Psoas muscle (tissue), 8 donors: ENCODE measurements around the gene SMC1A. TPM values are rescaled to one million over a fixed set of nuclear protein-coding genes. Genes with fewer than 3 reads are reported as not detected.

Experiments used
- ATAC-seq, 4 donors: fragments of 200-7000 bp; cut with Tn5 transposase; one replicate each; pipeline ENCODE4 v1.9.1; 2020; ENCODE audit warnings: moderate library complexity in 3 of 4, mild to moderate bottlenecking in 2 of 4
- DNase-seq, 2 donors: peaks; one replicate each; pipeline ENCODE4 v3.0.0-alpha.2; 2020
- H3K27ac ChIP-seq: fragments of 200-600 bp; one replicate; pipeline ENCODE4 v1.8.0; 2022
- H3K27me3 ChIP-seq, 3 donors: fragments of 200-600 bp in 1 of 3; one replicate each; pipeline versions ENCODE4 v1.6.1 to v1.8.0; 2013 to 2022; ENCODE audit warnings: low read length in 2 of 3, mild to moderate bottlenecking in 2 of 3, moderate library complexity in 1 of 3; ENCODE audit not compliant: insufficient read depth in 3 of 3
- H3K36me3 ChIP-seq, 2 donors: fragments of 200-600 bp in 1 of 2; one replicate each; pipeline versions ENCODE4 v1.6.1 to v1.8.0; 2013 to 2022; ENCODE audit warnings: low read depth in 1 of 2, mild to moderate bottlenecking in 1 of 2, moderate library complexity in 1 of 2; ENCODE audit not compliant: insufficient read depth in 1 of 2
- H3K4me1 ChIP-seq: fragments of 200-600 bp; one replicate; pipeline ENCODE4 v1.8.0; 2022
- H3K4me3 ChIP-seq: fragments of 200-600 bp; one replicate; pipeline ENCODE4 v1.8.0; 2022; ENCODE audit warnings: mild to moderate bottlenecking
- H3K9me3 ChIP-seq: fragments of 200-600 bp; one replicate; pipeline ENCODE4 v1.8.0; 2022
- WGBS, 3 donors: extraction: QIAGEN DNeasy Blood & Tissue Kit; methylation state at CpG; one replicate each; pipeline versions ENCODE4 v1.1.6 to v1.1.7; 2013; 5-methylcytosine and 5-hydroxymethylcytosine counted together
- intact Hi-C, 2 donors: fragments of 100-400 bp; cut with DNase I; formaldehyde crosslinking; loops; one replicate each; pipeline versions ENCODE4 v1.11.0 to v1.14.2; 2022
- polyA plus RNA-seq, 3 donors: library from polyadenylated mRNA; stranded (reverse); fragments of 200-250 nt; gene quantifications; one replicate each; pipeline ENCODE4 v1.2.3, GENCODE V29; 2013
- total RNA-seq, 4 donors: library from RNA; stranded (reverse); fragmentation: NEBNext Ultra II Directional in 2 of 4; extraction: Animal tissue kit (Norgen Biotek cat#: 25700) in 2 of 4; gene quantifications; one replicate each; pipeline versions ENCODE4 v1.2.1 to v1.2.4, GENCODE V29; 2021 to 2023
- TF ChIP-seq, protein P1 (sequence below): fragments of 200-600 bp; IDR thresholded peaks from one replicate; pipeline ENCODE4 v1.8.0; 2022; ENCODE audit warnings: antibody characterized with exemption
- donor health status: healthy with polysubstance abuse.
- donor health status: DM: no; HTN: no; CAD: no; lungs with moderate emphysema.
- donor health status: Bipolar disorder and iron deficiency.
- donor health status: healthy.
- donor health status: DM: yes; HTN: yes; CAD: no.
- donor health status: DM: no; HTN: no; CAD: no.
- donor health status: DM: no; HTN: no; CAD: no.
- donor health status: DM: yes; HTN: yes; CAD: no.

SMC1A gene
- total and polyA plus RNA-seq, 7 donors = 8.1 to 45.0 (median 25.9) TPM

DNA sequence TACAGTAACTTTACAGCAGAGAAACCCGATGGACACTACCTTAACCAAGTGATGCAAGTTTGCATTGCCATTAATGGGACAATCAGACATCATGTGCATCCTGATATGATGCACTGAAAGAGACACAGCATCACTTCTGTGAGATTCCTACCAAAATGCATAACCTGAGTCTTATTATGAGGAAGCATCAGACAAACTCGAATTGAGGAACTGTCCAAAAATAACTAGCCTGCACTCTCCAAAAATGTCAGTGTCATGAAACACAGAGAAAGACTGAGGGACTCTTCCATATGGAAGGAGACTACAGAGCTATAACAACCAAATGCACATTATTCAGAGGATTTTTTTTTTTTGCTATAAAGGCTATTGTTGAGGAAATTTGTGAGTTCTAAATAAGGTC lies 74.5 kb downstream of the SMC1A start:
- TF ChIP-seq, protein P1, sequence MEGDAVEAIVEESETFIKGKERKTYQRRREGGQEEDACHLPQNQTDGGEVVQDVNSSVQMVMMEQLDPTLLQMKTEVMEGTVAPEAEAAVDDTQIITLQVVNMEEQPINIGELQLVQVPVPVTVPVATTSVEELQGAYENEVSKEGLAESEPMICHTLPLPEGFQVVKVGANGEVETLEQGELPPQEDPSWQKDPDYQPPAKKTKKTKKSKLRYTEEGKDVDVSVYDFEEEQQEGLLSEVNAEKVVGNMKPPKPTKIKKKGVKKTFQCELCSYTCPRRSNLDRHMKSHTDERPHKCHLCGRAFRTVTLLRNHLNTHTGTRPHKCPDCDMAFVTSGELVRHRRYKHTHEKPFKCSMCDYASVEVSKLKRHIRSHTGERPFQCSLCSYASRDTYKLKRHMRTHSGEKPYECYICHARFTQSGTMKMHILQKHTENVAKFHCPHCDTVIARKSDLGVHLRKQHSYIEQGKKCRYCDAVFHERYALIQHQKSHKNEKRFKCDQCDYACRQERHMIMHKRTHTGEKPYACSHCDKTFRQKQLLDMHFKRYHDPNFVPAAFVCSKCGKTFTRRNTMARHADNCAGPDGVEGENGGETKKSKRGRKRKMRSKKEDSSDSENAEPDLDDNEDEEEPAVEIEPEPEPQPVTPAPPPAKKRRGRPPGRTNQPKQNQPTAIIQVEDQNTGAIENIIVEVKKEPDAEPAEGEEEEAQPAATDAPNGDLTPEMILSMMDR = no peak

DNA sequence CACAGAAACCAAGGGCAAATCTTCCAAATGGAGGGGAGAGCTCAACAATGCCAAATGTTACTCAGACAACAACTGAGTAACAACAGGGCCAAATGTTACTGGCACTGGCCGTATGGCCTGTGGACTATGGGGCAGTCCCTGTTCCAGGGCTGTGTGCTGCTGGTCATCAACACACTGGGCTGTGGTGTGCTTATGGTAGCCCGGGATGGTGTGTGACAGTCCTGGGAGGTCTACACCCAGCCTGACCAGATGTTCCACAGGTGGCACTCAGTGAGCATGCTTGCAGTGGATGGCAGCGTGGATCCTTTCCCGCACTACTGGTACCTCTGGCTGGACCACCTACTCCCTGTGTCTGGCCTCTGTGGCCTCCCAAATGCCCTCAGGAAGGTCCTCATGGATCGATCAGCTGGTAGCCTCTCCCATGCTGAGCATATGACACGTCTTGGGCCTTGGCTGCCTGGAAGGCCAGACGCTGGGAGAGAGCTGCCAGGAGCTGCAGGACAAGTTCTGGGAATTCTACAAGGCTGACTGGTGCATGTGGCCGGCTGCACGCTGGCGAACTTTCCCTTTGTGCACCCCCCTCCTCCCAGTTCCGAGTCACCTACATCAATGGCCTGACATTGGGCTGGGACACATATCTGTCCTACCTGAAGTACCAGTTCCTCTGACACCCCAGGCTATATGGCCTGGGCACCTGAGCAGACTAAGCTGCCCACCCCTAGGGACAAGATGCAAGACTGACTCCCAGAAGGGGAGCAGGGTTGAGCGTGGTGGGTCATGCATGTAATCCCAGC lies 81.4 kb downstream of the SMC1A start:
- intact Hi-C loops = no loop called here
- no peaks in the 10 kb centered on the region for H3K36me3 ChIP-seq
- DNase-seq = no peak
- TF ChIP-seq, protein P1 = no peak
- WGBS, 3 donors = 65 to 76% (median 66%) methylated on average over 8 to 12 of the region's 12 CpGs
- H3K4me3 ChIP-seq = no peak overlapping the region
- no peak overlapping the region for H3K27ac ChIP-seq
- H3K27me3 ChIP-seq = peaks cover 0 to 4% (median 0%) of the 10 kb centered on the region in 3 donors
- H3K4me1 ChIP-seq = no peaks in the 10 kb centered on the region
- H3K9me3 ChIP-seq = no peaks in the 10 kb centered on the region
- ATAC-seq = no peak

More for the DNA sequence above, 74.5 kb downstream of the SMC1A start:
- H3K4me1 ChIP-seq = no peaks in the 10 kb centered on the region
- peaks cover 6% of the 10 kb centered on the region for H3K9me3 ChIP-seq
- no peak for ATAC-seq
- WGBS, 3 donors = 44 to 57% (median 45%) methylated on average over 2 of the region's 2 CpGs
- no peak overlapping the region for H3K27ac ChIP-seq
- no peak overlapping the region for H3K4me3 ChIP-seq
- no peaks in the 10 kb centered on the region for H3K36me3 ChIP-seq
- intact Hi-C loops = no loop called here
- H3K27me3 ChIP-seq = peaks cover 0 to 12% (median 0%) of the 10 kb centered on the region in 3 donors
- DNase-seq = no peak

DNA sequence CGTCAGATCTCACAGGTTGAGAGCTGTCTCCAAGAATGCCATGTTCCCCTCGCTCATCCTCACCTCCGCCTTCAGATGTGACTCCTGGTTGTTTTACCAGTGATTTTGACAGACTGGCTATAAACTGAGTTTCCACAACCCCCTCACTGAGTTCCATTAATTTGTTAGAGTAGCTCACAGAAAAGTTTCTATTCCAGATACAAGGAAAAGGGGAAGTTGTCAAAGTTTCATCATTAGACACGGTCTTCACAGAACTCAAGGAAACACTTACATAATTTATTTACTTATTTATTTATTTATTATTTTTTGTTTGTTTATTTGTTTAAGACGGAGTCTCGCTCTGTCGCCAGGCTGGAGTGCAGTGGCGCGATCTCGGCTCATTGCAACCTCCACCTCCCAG lies 85.4 kb downstream of the SMC1A start:
- WGBS, 3 donors = 85% methylated on average over 10 of the region's 10 CpGs

DNA sequence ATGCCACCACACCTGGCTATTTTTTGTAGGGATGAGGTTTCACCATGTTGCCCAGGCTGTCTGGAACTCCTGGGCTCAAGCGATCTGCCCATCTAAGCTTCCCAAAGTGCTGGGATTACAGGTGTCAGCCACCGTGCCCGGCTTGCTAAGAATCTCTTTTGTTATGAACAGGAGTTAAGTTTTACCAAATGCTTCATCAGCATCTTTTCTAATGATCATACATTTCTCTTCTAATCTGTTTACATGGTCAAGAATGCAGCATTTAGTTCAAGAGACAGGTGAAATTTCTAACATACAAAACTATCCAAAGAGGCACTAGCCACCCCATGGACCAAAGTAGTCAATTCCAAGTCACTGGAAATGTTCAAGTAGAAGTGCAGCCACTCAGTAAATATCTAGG lies 88.6 kb downstream of the SMC1A start:
- peaks cover 0 to 69% (median 0%) of the 10 kb centered on the region in 3 donors for H3K27me3 ChIP-seq
- H3K4me3 ChIP-seq = no peak overlapping the region
- no peaks in the 10 kb centered on the region for H3K9me3 ChIP-seq
- TF ChIP-seq, protein P1 = no peak
- no peak overlapping the region for H3K27ac ChIP-seq
- ATAC-seq (no peak), DNase-seq (no peak)
- H3K4me1 ChIP-seq = no peaks in the 10 kb centered on the region
- H3K36me3 ChIP-seq = no peaks in the 10 kb centered on the region
- WGBS, 3 donors = 68 to 81% (median 72%) methylated on average over 3 of the region's 3 CpGs
- intact Hi-C loops = loop anchor here in 1 of 2 donors (5.0 kb wide), 1 partner anchor 52 kb away; the partner anchor contains the start of gene IQSEC2

More for the DNA sequence above, 85.4 kb downstream of the SMC1A start:
- intact Hi-C loops = no loop called here
- Histone ChIP-seq H3K27ac (no peak overlapping the region), H3K9me3 (no peaks in the 10 kb centered on the region), H3K36me3 (no peaks in the 10 kb centered on the region), H3K27me3 (peaks cover 0 to 36% (median 0%) of the 10 kb centered on the region in 3 donors), H3K4me3 (no peak overlapping the region), H3K4me1 (no peaks in the 10 kb centered on the region)
- TF ChIP-seq, protein P1 = no peak
- DNase-seq (no peak), ATAC-seq (no peak)
